ENCODE results near the gene STAT1.

DNA sequence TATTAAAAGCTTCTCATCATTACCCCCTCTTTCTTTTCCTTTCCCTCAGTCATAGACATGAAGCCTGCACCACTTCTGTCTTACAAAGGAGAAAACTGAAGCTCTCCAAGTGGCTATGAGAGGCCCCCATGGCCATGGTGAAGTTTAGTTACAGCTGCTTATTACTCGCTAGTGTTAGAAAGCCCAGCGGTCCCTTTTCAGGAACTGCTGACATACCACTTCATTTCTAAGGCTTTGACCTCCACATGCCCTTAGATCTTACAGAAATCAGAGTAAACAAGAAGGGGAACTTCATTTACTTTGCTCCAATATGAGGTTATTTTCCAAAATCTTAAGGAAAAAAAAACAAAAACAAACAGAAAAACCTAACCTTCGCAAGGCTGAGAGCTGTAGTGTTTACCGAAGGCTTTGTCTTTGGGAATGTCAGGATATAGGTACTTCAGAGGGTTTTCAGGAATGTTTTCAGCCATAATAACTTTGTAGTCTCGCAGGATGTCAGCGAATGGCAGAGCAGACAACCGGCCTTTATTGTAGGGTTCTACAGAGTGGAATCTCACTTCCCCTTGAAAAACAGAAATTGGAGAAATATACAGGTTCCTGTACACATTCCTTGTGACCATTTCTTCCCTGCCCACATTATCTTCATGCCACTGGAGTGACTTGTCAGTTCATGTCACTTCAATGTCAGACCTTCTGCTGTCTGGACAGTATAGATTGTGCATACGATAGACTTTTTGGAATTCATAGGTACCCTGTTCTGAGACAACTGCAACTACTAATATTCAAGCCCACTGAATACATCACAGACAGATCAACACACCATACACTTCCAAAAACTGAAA is 18.8 kb upstream of the STAT1 start:
- TF ChIP-seq, protein P1, sequence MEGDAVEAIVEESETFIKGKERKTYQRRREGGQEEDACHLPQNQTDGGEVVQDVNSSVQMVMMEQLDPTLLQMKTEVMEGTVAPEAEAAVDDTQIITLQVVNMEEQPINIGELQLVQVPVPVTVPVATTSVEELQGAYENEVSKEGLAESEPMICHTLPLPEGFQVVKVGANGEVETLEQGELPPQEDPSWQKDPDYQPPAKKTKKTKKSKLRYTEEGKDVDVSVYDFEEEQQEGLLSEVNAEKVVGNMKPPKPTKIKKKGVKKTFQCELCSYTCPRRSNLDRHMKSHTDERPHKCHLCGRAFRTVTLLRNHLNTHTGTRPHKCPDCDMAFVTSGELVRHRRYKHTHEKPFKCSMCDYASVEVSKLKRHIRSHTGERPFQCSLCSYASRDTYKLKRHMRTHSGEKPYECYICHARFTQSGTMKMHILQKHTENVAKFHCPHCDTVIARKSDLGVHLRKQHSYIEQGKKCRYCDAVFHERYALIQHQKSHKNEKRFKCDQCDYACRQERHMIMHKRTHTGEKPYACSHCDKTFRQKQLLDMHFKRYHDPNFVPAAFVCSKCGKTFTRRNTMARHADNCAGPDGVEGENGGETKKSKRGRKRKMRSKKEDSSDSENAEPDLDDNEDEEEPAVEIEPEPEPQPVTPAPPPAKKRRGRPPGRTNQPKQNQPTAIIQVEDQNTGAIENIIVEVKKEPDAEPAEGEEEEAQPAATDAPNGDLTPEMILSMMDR (IDR thresholded peaks at IDR 0.05; ENCODE audit: borderline replicate concordance, extremely low read depth, low read length, poor library complexity, severe bottlenecking): no peak
- no peak for TF ChIP-seq EZH2 (IDR thresholded peaks at IDR 0.05; ENCODE audit: borderline replicate concordance, low read depth, low read length, severe bottlenecking)
